Stimulated activated CD4-positive, alpha-beta T cell treated with anti-CD3 and anti-CD28 coated beads, Interleukin-4, amount 100 ng/mL, for 48 hours (primary cell): ENCODE results near the gene ODAD3.
A peak's percentile ranks its signal among the peaks of the same experiment; 100 is the strongest.
"Not testable (repeated sequence)": the region's sequence is repeated elsewhere in the genome, so short reads cannot be mapped to it uniquely, and the experiment has no call there.

Experiments
- DNase-seq, 2 donors: peaks; one replicate each; pipeline ENCODE4 v3.0.0-alpha.2; 2020; ENCODE audit warnings: low read depth in 2 of 2

Gene ODAD3

DNA sequence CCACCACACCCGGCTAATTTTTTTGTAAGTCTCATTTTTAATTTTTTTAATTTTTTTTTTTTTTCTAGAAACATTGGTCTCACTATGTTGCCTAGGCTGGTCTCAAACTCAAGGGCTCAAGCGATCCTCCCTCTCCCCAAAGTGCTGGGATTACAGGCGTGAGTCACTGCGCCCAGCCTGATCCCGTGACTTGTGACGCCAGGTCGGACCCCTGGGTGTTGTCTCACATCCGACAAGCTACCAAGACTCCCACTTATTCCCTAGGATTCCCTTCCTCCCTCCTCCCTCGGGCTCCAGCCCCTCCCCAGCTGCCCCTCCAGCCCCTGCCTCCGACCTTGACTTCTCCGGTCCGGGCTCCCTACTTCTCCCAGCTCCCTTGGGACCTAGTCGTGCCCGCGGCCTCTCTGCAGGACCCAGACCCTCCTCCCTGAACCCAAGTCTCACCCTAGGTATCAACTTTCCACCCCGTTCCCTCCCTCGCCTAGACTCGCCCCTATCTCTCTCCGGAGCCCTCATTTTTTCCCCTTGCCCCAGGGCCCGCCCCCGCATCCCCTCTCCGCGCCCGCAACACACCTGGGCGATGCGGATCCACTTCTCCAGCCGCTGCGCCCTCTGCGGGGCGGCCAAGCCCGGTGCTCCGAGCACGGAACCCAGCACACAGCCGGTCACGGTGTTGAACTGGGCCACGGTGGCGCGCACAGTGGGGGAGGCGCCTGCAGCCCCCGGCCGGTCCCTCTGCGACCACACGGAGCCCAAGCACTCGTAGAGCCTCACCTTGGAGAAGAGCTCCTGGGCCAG is 28.9 kb downstream of the ODAD3 start:
- peak in 1 of 2 donors; percentile 33 for DNase-seq

DNA sequence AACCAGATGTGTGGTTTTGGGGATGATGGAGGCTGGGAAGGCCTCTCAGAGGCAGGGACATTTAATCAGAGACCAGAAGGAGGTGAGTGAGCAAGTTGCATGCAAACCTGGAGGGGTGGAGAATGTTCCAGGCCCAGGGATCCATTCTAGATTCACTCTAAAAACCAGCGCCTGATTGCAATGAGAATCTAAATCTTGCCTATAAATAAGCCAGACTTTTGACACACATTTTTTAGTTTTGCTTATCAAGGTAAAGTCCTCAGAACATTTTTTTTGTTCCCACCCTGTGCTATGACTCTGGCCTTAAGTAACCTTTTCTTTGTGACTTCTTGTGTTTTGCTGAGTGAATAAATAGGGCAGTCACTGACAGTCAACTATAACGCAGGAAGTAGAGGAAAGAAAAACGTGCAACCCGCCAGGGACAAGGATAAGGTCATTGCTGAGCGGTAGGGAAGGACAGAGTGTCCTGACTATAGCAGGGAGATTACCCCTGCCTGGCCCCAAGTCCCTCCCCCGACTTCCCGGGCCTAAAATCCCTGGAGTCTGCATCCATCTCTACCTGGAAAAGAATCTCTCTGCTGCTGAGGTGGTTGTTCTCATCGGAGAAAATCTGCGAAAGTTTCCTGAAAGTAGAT is 30.2 kb downstream of the ODAD3 start:
- DNase-seq = no peak

DNA sequence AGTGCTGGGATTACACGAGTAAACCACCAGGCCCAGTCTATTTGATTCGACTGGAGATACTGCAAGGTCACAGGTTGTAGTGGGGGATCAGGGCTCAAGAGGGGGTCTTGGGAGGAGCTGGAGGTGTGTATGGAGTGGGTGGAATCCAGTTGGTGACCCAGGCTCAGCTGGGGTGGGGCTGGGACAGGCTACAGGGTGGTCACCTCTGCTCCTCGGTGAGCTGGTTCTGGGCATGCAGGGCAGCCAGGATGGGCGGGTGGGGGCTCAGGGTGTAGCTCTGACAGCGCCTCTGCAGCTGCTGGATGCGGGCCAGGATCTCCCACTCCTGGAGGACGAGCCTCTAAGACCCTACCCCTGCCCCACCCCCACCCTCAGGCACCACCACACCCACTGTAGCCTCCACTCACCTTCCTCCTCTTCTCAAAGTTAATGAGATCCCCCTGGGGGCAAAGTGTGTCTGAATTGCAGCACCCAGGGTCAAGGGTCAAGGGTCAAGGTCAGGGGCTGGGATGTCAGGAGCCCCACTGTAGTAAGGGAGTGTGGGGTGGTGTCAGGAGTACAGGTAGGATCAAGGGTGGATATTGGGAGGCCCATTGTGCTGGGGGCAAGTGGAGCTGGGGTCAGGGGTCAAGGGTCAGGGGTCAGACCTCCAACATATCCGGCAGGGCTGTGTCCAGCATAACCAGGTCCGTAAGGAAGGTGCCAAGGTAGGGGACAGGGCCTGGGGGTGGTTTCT is 32.9 kb downstream of the ODAD3 start:
- DNase-seq = no peak

DNA sequence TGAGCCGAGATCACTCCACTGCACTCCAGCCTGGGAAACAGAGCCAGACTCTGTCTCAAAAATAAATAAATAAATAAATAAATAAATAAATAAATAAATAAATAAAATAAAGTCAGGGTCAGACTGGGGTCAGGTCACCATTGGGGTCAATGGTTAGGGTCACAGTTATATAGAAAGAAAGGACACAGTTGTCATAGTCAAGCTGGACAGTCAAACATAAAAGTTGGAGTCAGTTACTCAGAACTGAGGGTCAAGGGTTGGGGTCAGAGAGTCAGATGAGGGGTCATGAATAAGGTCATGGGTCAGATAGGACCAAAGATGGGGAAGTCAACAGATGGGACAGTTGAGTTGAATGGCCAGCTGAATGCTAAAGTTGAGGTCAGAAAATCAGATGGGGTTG is 34.1 kb downstream of the ODAD3 start:
- DNase-seq = no peak

DNA sequence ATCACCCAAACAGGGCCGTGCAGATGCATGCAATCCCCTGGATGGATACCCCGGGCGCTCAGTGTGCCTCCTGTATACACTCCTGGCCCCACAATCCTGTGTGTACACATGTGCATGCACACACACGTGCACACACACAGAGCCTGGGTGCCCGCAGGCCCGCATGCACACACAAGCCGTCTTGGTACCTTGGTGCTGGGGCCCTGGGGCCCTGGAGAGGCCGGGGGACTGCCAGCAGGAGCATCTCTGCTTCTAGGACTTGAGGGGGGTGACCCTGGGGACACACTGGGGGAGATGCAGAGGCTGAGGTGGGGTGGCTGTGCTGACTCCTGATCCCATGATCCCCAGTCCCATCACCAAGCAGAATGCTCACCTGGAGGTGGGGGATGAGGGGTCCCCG is 35.3 kb downstream of the ODAD3 start:
- DNase-seq = no peak

DNA sequence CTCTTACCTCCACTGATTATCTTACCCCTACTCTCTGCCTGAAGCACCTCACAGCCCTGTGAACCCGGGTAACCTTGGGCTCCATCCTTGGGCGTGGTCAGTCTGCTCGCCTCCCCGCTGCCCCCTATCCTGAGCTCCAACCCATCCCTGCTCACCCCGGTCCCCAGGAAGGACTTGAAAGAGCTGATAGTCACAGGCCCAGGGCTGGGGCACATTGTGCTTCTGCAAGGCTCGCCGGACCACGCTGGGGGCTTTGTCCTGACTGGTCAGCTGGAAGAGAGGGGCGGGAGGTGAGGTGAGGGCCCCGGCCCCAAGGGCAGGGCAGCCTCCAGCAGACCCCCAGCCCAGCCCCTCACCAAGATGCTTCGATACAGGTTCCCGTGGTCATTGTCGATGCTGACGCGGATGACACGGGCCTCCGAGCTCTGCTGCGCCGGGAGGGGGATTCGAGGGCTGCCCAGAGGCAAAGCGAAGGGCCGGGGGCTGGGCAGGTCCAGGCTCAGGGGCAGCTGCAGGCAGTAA is 37.8 kb downstream of the ODAD3 start:
- no peak for DNase-seq

DNA sequence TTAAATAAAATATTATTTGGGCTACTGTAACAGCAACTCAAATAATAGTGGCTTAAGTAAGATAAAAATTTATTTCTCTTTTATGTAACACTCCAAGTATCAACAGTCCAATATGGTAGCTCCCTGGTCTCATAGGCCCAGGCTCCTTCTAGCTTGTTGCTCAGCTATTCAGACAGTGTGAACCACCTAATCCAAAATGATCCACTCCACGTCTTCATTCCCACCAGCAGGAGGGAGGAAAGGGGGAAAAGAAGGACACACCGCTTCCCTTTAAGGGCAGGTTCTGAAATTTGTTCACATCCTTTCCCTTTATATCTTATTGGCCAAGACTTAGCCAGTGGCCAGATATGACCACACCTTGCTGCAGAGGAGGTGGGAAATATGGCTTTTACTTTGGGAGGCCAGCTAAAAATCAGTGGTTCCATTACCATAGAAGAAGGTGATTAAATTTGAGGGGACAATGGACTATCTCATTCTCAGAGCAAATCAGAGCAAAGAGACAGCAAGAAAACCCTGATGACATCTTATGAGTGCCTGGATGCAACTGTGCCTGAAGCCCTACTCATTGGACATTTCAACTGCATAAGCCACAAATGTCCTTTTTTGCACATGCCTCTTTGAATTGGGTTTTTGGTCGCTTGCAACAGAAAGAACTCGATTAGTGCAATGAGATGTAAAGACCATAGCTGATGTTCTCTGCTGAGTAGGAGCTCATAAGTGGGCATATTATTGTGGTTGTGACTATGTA is 43.8 kb downstream of the ODAD3 start:
- no peak for DNase-seq

DNA sequence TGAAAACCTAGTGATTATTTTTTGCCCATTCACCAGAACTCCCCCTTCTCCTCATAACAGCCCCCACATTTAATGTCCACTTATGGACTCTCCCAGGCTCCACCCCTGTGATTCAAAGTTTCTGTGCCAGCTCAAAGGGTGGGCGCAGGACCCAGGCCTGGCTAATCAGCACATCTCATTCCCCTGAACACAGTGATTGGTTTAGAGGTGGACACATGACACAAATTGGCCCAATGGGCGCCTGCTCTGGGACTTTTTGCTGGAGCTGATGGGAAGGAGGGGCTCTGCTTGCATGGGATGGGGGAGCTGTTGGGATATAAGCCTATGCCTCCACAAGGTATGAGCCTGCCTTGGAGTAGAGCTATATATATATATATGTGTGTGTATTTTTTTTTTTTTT is 44.6 kb downstream of the ODAD3 start:
- DNase-seq = no peak

DNA sequence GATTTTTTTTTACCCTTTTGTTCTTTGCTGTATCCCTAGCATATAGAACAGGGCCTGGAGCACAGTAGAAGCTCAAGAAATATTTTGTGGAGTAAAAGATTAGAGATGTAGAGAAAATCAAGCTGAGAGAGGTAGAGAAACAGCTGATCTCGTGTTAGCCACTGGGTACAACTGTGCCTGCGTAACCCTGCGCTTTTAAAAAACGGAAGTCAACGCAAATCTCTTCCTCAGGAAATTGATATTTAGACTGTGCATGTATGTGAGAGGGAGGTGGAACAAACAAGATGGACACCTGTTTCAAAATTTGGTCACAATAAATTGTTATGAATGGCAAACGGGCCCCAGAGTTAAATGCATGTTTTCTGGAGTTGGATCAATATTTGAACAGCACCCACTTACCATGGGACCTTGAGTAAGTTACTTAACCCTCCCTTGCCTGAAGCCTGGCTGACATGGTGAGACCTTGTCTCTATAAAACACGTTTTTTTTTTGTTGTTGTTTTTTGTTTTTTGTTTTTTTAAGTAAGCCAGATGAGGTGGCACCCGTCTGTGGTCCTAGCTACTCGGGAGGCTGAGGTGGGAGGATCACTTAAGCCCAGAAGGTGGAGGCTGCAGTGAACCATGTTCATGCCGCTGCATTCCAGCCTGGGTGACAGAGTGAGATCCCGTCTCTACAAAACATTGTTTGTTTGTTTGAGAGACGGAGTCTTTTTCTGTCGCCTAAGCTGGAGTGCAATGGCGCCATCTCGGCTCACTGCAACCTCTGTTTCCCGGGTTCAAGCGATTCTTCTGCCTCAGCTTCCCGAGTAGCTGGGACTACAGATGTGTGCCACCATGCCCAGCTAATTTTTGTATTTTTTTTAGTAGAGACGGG is 47.5 kb downstream of the ODAD3 start:
- DNase-seq = no peak

DNA sequence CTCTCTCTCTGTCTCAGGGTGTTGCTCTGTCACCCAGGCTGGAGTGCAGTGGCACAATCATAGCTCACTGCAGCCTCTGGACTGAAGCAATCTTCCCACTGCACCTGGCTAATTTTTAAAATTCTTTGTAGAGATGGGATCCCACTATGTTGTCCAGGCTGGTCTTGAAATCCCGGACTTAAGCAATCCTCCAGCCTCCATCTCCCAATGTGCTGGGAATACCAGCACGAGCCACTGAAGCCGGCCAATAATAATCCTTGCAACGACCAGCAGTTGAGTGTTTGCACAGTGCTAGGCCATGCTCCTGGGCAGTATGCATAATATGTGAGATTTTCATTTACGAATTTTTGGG is 50.2 kb downstream of the ODAD3 start:
- no peak for DNase-seq

DNA sequence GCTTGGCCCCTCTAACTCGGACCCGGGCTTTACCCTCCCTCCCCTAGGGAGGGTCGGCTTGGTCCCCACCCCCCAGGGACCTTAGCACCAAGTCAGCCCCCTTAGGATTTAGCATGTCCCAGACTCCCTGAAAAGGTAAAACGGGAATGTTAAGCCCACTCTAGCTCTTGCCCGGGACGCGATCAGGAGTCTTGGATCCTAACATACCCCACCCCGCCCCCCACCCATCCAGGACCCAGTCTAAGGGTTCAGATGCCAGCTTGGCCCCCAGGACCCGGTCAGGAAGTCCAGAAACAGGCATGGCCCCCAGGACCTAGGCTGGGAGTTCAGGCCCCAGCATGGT is 51.2 kb downstream of the ODAD3 start:
- no peak for DNase-seq

DNA sequence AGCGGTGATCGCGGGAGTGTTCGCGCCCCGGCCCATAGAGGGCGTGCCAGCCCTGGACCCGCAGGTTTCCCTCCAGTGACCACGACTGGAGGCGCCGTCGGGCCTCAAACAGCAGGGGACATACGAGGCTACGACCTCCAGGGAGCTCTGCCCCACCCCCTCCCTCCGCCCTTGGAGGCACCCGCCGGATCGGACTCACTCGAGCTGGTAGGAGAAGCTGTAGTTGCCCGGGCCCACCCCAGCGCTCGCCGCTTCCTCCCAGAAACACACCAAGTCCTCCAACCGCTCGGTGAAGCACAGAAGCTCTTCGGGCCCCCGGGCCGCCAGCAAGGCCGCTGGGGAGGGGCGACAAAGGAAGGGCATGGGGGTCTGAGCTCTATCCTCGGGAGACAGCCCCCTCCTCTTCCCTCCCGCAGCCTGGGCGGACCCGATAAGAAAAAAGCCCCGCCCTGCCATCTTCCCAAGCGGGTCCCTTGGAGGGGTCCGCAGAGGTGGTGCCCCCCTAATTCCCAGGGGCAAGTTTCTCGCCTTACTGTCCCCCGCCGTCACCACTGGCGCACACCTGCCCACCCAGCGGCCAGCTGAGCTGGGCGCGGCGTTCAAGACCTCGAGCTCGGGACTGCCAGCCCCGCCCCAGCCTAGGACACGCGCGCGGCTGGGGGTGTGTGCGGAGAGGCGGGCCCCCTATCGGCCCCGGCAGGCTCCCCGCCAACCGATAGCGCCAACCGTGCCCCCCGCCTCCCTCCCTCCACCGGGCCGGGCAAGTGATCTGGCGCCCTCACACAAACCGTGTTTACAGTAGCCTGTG is 51.8 kb downstream of the ODAD3 start:
- DNase-seq = peak; percentile 42 to 57

DNA sequence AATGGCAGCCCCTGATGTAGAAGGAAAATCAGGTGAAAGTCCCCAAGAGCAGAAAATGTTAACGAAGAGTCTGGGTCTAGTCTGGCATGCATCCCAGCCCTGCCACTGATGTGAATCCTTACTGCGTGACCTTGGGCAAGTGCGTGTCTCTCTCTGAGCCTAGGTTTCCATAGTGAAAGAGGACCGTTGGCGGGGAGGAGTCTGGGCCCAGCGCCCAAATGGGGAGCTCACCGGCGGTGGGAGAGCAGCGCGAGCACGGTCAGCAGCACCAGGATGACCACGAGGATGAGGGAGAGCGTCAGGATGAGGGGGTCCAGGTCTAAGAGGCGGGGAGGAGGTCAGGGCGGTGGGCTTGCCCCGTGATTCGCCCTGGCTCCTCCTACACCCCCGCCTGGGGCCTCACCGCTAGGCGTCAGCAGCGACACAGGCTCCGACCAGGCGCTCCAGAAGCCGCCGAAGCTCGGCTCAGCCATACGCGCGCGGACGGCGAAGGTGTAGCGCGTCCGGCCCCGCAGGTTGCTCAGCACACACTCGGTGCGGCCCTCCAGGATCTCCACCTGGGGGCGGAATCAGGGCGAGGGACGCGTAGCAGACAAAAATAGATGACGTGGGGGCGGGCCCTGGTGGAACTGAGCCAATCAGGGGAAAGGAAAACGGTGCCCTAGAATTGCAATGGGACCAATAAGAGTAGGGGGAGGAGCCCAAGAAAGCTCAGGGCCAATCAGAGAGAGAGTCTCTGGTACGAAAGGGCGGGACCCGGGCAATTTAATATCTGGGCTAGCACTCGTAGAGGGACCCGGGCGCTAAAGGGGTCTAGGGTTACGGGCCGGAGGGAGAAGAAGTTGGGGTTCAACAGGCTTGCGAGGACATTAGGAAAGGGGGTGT is 54.0 kb downstream of the ODAD3 start:
- DNase-seq = peak; percentile 90 to 94

DNA sequence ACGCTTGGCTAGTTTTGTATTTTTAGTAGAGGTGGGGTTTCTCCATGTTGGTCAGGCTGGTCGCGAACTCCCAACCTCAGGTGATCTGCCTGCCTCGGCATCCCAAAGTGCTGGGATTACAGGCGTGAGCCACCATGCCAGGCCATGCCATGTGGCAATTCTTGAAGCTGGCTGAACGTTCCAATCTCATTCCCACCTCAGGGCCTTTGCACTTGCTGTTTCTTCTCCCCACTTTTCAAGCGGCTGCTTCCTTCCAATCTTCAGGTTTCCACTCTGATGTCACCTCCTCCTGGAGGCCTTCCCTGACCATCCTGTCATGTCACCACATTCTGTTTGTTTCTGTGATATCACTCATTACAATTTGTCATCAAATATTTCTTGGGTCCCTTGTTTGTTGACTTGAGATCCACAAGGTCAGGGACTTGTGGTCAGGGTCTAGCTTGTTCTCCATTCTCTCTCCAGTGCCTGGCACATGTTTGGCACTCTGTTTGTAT is 55.0 kb downstream of the ODAD3 start:
- DNase-seq = no peak

DNA sequence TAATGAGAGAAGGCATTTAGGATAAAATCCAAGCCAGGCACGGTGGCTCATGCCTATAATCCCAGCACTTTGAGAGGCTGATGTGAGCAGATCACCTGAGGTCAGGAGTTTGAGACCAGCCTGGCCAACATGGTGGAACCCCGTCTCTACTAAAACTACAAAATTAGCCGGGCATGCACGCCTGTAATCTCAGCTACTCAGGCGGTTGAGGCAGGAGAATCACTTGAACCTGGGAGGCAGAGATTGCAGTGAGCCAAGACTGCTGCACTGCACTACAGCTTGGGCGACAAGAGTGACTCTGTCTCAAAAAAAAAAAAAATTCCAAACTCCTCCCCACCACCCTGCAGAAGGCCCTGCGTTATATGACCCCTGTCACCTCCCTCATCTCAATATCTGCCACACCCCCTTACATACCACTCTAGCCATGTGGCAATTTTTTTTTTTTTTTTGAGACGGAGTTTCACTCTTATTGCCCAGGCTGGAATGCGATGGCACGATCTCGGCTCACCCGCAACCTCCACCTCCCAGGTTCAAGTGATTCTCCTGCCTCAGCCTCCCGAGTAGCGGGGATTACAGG is 55.6 kb downstream of the ODAD3 start:
- not testable (repeated sequence) for DNase-seq

DNA sequence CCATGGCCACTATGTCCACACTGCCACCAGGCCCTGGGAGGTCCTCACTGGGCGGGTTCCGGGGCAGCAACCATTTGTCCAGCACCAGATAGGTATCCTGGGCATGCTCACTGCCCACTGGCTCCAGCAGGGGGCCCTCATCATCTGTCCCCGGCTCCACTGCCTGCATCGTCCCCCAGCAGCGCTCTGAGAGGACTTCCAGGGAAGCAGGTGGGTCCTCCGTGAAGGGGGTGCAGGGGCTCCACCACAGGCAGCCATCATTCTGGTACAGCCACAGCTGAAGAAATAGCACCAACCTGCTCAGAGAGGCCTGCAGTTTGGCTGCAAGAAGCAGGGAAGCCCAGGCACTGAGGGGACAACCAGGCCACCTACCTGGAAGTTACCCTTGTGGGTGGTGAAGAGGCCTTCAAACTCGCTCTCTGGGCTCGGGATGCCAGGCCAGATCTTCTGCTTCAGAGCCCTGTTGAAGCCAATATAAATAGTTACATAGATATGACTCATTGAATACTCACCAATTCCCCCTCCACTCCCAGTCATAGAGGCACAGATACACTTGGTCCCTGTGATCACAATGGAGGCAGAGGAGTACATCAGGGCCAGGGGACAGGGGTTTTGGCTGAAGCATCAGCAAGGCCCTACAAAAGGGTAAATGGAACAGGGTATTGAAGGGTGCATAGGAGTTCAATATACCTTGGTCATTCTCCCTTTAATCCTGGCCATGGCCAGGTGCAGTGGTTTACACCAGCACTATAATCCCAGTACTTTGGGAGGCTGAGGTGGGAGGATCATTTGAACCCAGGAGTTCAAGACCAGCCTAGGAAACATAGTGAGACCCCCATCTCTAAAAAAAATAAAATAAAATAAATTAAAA is 56.4 kb downstream of the ODAD3 start:
- no peak for DNase-seq

DNA sequence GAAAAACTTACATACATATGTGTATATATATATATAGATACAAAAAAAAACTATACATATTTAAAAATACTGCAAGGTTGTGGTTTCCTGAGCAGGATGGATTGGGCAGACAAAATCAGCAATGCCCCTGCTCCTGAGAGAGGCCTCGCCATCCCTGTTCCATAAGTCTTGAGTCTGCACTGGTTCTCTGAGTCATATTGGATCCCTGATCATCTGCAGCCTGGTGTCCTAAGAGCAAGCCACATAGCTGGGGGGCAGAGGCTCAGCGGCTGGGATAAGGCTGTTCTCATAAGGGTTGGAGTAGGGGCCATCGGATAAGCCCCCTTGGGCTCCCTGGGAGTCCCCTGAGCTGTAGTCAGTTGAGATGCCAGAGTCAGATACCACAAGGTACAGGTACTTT is 57.2 kb downstream of the ODAD3 start:
- DNase-seq = no peak

DNA sequence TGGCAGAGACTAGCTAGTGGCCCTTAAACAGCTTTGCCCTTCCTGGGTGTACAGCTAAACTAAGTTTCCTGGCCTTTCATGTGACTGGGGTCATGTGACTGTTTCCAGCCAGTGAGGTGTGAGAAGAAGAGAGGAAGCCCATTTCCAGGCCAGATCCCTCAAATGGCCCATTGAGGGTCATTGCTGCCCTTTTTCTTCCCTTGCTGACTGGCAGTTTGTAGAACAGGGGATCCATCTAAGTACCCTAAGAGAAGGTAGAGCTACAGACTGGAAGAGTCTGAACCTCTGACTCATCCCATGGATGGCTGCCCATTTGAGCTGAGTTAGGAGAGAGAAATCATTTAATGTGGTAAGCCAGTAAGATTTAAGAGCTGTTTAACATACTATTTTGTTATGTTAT is 57.7 kb downstream of the ODAD3 start:
- DNase-seq = no peak
